ENCODE data around the gene NR3C1.

- TF ChIP-seq, protein P1, sequence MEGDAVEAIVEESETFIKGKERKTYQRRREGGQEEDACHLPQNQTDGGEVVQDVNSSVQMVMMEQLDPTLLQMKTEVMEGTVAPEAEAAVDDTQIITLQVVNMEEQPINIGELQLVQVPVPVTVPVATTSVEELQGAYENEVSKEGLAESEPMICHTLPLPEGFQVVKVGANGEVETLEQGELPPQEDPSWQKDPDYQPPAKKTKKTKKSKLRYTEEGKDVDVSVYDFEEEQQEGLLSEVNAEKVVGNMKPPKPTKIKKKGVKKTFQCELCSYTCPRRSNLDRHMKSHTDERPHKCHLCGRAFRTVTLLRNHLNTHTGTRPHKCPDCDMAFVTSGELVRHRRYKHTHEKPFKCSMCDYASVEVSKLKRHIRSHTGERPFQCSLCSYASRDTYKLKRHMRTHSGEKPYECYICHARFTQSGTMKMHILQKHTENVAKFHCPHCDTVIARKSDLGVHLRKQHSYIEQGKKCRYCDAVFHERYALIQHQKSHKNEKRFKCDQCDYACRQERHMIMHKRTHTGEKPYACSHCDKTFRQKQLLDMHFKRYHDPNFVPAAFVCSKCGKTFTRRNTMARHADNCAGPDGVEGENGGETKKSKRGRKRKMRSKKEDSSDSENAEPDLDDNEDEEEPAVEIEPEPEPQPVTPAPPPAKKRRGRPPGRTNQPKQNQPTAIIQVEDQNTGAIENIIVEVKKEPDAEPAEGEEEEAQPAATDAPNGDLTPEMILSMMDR (IDR thresholded peaks at IDR 0.05; ENCODE audit: low read length) = no peak
- no peak for TF ChIP-seq EZH2 (optimal IDR thresholded peaks at IDR 0.05; ENCODE audit: low read depth, low read length)
Observed at GRCh38 chr5:143386725-143387124, 16.8 kb downstream of the NR3C1 start.
